ENCODE results near the gene C5orf46. TPM values are rescaled to one million over a fixed set of nuclear protein-coding genes. Genes with fewer than 3 reads are reported as not detected.

Gene C5orf46
- polyA plus RNA-seq, 4 donors, result not detected

DNA sequence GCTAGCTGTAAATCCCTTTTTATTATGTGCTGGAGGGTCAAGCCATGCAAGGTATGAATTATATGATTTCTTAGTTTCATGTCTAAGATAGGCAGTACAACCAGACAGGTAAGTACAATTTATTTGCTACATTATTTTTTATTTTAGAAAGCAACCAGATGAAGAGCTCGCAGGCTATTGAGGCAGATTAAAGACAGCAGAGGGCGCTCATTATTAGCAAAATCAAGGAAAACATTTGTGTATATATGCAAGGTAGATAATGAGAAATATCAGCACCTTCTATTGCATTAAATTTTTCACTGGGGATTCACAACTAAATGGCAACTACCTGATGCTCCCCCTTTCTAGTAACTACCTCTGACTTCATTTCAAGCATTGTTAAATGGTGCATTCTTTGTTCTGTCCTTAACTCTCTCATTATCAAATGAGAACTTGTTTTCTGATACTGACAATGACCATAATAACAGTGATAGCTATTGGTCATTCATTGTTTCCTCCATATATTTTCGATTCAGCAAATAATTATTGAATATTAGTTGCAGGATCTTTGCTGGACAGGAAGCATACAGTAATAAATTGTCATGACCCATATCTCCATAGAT, 19.2 kb downstream of the C5orf46 start:
- no peaks in the 10 kb centered on the region for H3K9me3 ChIP-seq (ENCODE audit: control insufficient read depth in 2 of 2, insufficient read depth in 1 of 2, low read depth in 1 of 2, low read length in 1 of 2)
- H3K36me3 ChIP-seq (ENCODE audit: control insufficient read depth in 3 of 3, insufficient read depth in 2 of 3, low read depth in 1 of 3, low read length in 3 of 3), result no peaks in the 10 kb centered on the region
- H3K27ac ChIP-seq (ENCODE audit: low read depth in 1 of 3, low read length in 2 of 3), result no peak overlapping the region
- no peaks in the 10 kb centered on the region for H3K4me1 ChIP-seq (ENCODE audit: control insufficient read depth in 3 of 3, insufficient read depth in 2 of 3, low read depth in 1 of 3, low read length in 2 of 3)
- WGBS, 3 donors, result 3 to 11% (median 8%) methylated on average over 3 of the region's 3 CpGs
- DNase-seq, result peak; percentile 29 to 38
- FAIRE-seq, result no peak
- no peak overlapping the region for H3K4me3 ChIP-seq (ENCODE audit: low read depth in 1 of 3, low read length in 3 of 3)
- no peaks in the 10 kb centered on the region for H3K27me3 ChIP-seq (ENCODE audit: control insufficient read depth in 3 of 3, insufficient read depth in 3 of 3, low read length in 3 of 3)

DNA sequence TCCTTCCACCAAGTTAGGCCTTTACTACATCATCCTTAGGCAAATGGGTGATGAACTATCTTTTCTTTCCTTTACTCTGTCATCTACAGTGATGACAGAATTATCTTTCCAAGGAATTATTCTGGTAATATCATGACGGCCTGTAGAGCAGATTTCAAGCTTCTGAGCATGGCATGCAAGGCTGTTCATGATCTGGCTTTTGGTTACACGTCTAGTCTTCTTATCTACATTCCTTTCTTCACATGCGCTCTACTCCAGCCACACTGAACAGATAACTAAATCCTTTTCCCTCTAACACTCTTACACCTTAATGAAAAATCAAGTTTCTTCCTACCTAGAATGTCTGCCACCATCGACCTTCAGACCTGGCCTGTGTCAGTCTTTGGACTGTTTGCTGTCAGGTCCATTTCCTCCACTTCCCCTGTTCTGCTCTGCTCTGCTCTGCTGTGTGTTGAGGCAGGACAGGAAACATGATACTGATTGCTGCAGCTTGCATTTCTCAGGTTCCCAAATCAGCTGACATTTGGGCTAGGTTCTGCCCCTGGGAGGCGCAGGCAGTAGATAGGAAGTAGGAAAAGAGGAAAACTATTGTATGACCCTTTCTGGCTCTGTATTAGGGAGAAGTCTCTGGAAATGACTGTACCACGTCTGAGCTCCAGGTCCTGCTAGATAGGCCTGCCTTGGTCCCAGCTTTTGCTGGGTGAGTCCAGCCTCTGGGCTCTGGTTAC, 23.6 kb downstream of the C5orf46 start:
- Histone ChIP-seq H3K27me3 (ENCODE audit: control insufficient read depth in 3 of 3, insufficient read depth in 3 of 3, low read length in 3 of 3) (no peaks in the 10 kb centered on the region), H3K27ac (ENCODE audit: low read depth in 1 of 3, low read length in 2 of 3) (no peak overlapping the region), H3K4me3 (ENCODE audit: low read depth in 1 of 3, low read length in 3 of 3) (no peak overlapping the region), H3K4me1 (ENCODE audit: control insufficient read depth in 3 of 3, insufficient read depth in 2 of 3, low read depth in 1 of 3, low read length in 2 of 3) (no peaks in the 10 kb centered on the region), H3K36me3 (ENCODE audit: control insufficient read depth in 3 of 3, insufficient read depth in 2 of 3, low read depth in 1 of 3, low read length in 3 of 3) (no peaks in the 10 kb centered on the region), H3K9me3 (ENCODE audit: control insufficient read depth in 2 of 2, insufficient read depth in 1 of 2, low read depth in 1 of 2, low read length in 1 of 2) (no peaks in the 10 kb centered on the region)
- DNase-seq (no peak), FAIRE-seq (no peak)
- WGBS, 3 donors, result 67 to 76% (median 74%) methylated on average over 6 of the region's 6 CpGs

DNA sequence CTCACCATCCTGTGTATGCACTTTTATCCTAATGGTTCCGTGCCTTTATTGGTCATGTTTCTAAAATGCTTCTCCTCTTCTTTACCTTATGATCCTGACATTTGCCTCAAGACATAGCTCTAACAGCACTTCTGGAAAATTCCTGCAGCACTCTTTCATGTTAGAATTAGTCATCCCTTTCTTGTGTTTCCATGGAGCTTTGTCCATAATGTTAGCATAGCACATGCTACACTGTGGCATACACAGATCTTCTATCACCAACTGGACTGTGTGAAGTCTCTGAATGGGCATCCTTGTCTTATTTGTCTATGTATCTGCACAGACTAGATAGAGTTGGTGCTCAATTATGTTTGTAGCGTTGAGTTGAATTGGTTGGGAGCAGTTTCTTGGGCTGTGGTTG, 25.9 kb downstream of the C5orf46 start:
- H3K4me1 ChIP-seq (ENCODE audit: control insufficient read depth in 3 of 3, insufficient read depth in 2 of 3, low read depth in 1 of 3, low read length in 2 of 3), result no peaks in the 10 kb centered on the region
- no peaks in the 10 kb centered on the region for H3K27me3 ChIP-seq (ENCODE audit: control insufficient read depth in 3 of 3, insufficient read depth in 3 of 3, low read length in 3 of 3)
- DNase-seq (no peak), FAIRE-seq (no peak)
- no peaks in the 10 kb centered on the region for H3K36me3 ChIP-seq (ENCODE audit: control insufficient read depth in 3 of 3, insufficient read depth in 2 of 3, low read depth in 1 of 3, low read length in 3 of 3)
- 90 to 100% (median 93%) methylated on average over 2 of the region's 2 CpGs for WGBS, 3 donors
- H3K4me3 ChIP-seq (ENCODE audit: low read depth in 1 of 3, low read length in 3 of 3), result no peak overlapping the region
- H3K27ac ChIP-seq (ENCODE audit: low read depth in 1 of 3, low read length in 2 of 3), result no peak overlapping the region
- no peaks in the 10 kb centered on the region for H3K9me3 ChIP-seq (ENCODE audit: control insufficient read depth in 2 of 2, insufficient read depth in 1 of 2, low read depth in 1 of 2, low read length in 1 of 2)

- H3K27ac ChIP-seq (ENCODE audit: low read depth in 1 of 3, low read length in 2 of 3), result no peak overlapping the region
- H3K27me3 ChIP-seq (ENCODE audit: control insufficient read depth in 3 of 3, insufficient read depth in 3 of 3, low read length in 3 of 3), result no peaks in the 10 kb centered on the region
- FAIRE-seq, result no peak
- H3K4me3 ChIP-seq (ENCODE audit: low read depth in 1 of 3, low read length in 3 of 3), result no peak overlapping the region
- no peak for DNase-seq
- 96 to 99% (median 98%) methylated on average over 3 of the region's 3 CpGs for WGBS, 3 donors
- no peaks in the 10 kb centered on the region for H3K4me1 ChIP-seq (ENCODE audit: control insufficient read depth in 3 of 3, insufficient read depth in 2 of 3, low read depth in 1 of 3, low read length in 2 of 3)
- H3K36me3 ChIP-seq (ENCODE audit: control insufficient read depth in 3 of 3, insufficient read depth in 2 of 3, low read depth in 1 of 3, low read length in 3 of 3), result no peaks in the 10 kb centered on the region
- H3K9me3 ChIP-seq (ENCODE audit: control insufficient read depth in 2 of 2, insufficient read depth in 1 of 2, low read depth in 1 of 2, low read length in 1 of 2), result no peaks in the 10 kb centered on the region
These were observed 26.6 kb downstream of the C5orf46 start for GRCh38 chr5:147879784-147880183.

GRCh38 chr5:147878066-147878759, 28.1 kb downstream of the C5orf46 start, which contains the start of gene SCGB3A2:
SCGB3A2 (plus strand) TSS chr5:147878711; CDS start chr5:147878804, 93 bp downstream.
- H3K27me3 ChIP-seq (ENCODE audit: control insufficient read depth in 3 of 3, insufficient read depth in 3 of 3, low read length in 3 of 3), result no peaks in the 10 kb centered on the region
- no peaks in the 10 kb centered on the region for H3K4me1 ChIP-seq (ENCODE audit: control insufficient read depth in 3 of 3, insufficient read depth in 2 of 3, low read depth in 1 of 3, low read length in 2 of 3)
- H3K4me3 ChIP-seq (ENCODE audit: low read depth in 1 of 3, low read length in 3 of 3), result no peak within 1 kb of the TSS
- H3K27ac ChIP-seq (ENCODE audit: low read depth in 1 of 3, low read length in 2 of 3), result no peak within 1 kb of the TSS
- DNase-seq, result no peak
- no peak for FAIRE-seq
- no peaks in the 10 kb centered on the region for H3K9me3 ChIP-seq (ENCODE audit: control insufficient read depth in 2 of 2, insufficient read depth in 1 of 2, low read depth in 1 of 2, low read length in 1 of 2)
- H3K36me3 ChIP-seq (ENCODE audit: control insufficient read depth in 3 of 3, insufficient read depth in 2 of 3, low read depth in 1 of 3, low read length in 3 of 3), result no peaks in the 10 kb centered on the region
- WGBS, 3 donors, result 59 to 67% (median 60%) methylated on average over 2 of the region's 2 CpGs

DNA sequence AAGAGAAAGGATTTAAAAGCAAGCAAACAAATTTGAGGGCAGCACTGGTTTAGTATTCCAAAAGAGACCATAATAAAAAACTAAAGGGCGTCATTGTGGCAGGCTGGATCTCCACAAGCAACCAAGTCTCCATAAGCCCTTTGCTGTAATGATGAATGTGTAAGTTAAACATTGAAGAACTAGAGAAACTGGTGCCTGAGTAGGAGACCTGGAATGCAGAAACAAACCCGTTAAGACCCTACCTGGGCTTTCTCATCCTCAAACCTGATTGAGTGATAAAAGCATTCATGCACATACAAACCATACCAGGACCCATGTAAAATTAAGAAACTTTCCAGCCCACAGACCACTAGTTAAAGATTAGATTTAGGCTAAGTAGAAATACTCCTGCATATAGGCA, 29.7 kb downstream of the C5orf46 start:
- FAIRE-seq, result no peak
- no peaks in the 10 kb centered on the region for H3K36me3 ChIP-seq (ENCODE audit: control insufficient read depth in 3 of 3, insufficient read depth in 2 of 3, low read depth in 1 of 3, low read length in 3 of 3)
- H3K9me3 ChIP-seq (ENCODE audit: control insufficient read depth in 2 of 2, insufficient read depth in 1 of 2, low read depth in 1 of 2, low read length in 1 of 2), result no peaks in the 10 kb centered on the region
- 63 to 77% (median 73%) methylated on average over 2 of the region's 2 CpGs for WGBS, 3 donors
- no peak overlapping the region for H3K27ac ChIP-seq (ENCODE audit: low read depth in 1 of 3, low read length in 2 of 3)
- DNase-seq, result no peak
- no peaks in the 10 kb centered on the region for H3K4me1 ChIP-seq (ENCODE audit: control insufficient read depth in 3 of 3, insufficient read depth in 2 of 3, low read depth in 1 of 3, low read length in 2 of 3)
- H3K4me3 ChIP-seq (ENCODE audit: low read depth in 1 of 3, low read length in 3 of 3), result no peak overlapping the region
- no peaks in the 10 kb centered on the region for H3K27me3 ChIP-seq (ENCODE audit: control insufficient read depth in 3 of 3, insufficient read depth in 3 of 3, low read length in 3 of 3)

GRCh38 chr5:147876141-147876540, 30.2 kb downstream of the C5orf46 start:
- no peak for FAIRE-seq
- Histone ChIP-seq H3K36me3 (ENCODE audit: control insufficient read depth in 3 of 3, insufficient read depth in 2 of 3, low read depth in 1 of 3, low read length in 3 of 3) (no peaks in the 10 kb centered on the region), H3K27me3 (ENCODE audit: control insufficient read depth in 3 of 3, insufficient read depth in 3 of 3, low read length in 3 of 3) (no peaks in the 10 kb centered on the region), H3K27ac (ENCODE audit: low read depth in 1 of 3, low read length in 2 of 3) (no peak overlapping the region), H3K4me1 (ENCODE audit: control insufficient read depth in 3 of 3, insufficient read depth in 2 of 3, low read depth in 1 of 3, low read length in 2 of 3) (no peaks in the 10 kb centered on the region), H3K4me3 (ENCODE audit: low read depth in 1 of 3, low read length in 3 of 3) (no peak overlapping the region), H3K9me3 (ENCODE audit: control insufficient read depth in 2 of 2, insufficient read depth in 1 of 2, low read depth in 1 of 2, low read length in 1 of 2) (no peaks in the 10 kb centered on the region)
- no peak for DNase-seq

GRCh38 chr5:147874910-147875367, 31.4 kb downstream of the C5orf46 start:
- no peaks in the 10 kb centered on the region for H3K9me3 ChIP-seq (ENCODE audit: control insufficient read depth in 2 of 2, insufficient read depth in 1 of 2, low read depth in 1 of 2, low read length in 1 of 2)
- no peaks in the 10 kb centered on the region for H3K27me3 ChIP-seq (ENCODE audit: control insufficient read depth in 3 of 3, insufficient read depth in 3 of 3, low read length in 3 of 3)
- FAIRE-seq (no peak), DNase-seq (no peak)
- no peaks in the 10 kb centered on the region for H3K4me1 ChIP-seq (ENCODE audit: control insufficient read depth in 3 of 3, insufficient read depth in 2 of 3, low read depth in 1 of 3, low read length in 2 of 3)
- no peak overlapping the region for H3K27ac ChIP-seq (ENCODE audit: low read depth in 1 of 3, low read length in 2 of 3)
- H3K4me3 ChIP-seq (ENCODE audit: low read depth in 1 of 3, low read length in 3 of 3), result no peak overlapping the region
- WGBS, 3 donors, result 30 to 43% (median 43%) methylated on average over 3 of the region's 3 CpGs
- H3K36me3 ChIP-seq (ENCODE audit: control insufficient read depth in 3 of 3, insufficient read depth in 2 of 3, low read depth in 1 of 3, low read length in 3 of 3), result no peaks in the 10 kb centered on the region
